IMR-90 (cell line): Measurements from ENCODE around the gene JKAMP.

Experiments used
- CEBPB ChIP-seq: IDR thresholded peaks from 2 replicates; pipeline ENCODE4 v1.6.1; 2012; ENCODE audit warnings: low read depth, low read length, improper control_type of control experiment
- CHD1 ChIP-seq: IDR thresholded peaks from 2 replicates; pipeline ENCODE4 v1.6.1; 2012; ENCODE audit warnings: low read depth, low read length, improper control_type of control experiment
- FOS ChIP-seq: fragments of 150-350 bp; IDR thresholded peaks from 2 replicates; pipeline ENCODE4 v1.6.1; 2016; ENCODE audit warnings: low read depth, low read length
- MAFK ChIP-seq: IDR thresholded peaks from 2 replicates; pipeline ENCODE4 v1.6.1; 2012; ENCODE audit warnings: low read depth, low read length, improper control_type of control experiment
- MAZ ChIP-seq: IDR thresholded peaks from 2 replicates; pipeline ENCODE4 v1.6.1; 2012; ENCODE audit warnings: low read depth, mild to moderate bottlenecking, low read length, improper control_type of control experiment, moderate library complexity, borderline replicate concordance
- MXI1 ChIP-seq: IDR thresholded peaks from 2 replicates; pipeline ENCODE4 v1.6.1; 2012; ENCODE audit warnings: low read depth, mild to moderate bottlenecking, low read length, moderate library complexity, borderline replicate concordance
- NFE2L2 ChIP-seq: fragments of 150-350 bp; IDR thresholded peaks from 2 replicates; pipeline ENCODE4 v1.6.1; 2016; ENCODE audit warnings: low read depth, mild to moderate bottlenecking, low read length
- POLR2A ChIP-seq: IDR thresholded peaks from 2 replicates; pipeline ENCODE4 v1.6.1; 2012; ENCODE audit warnings: mild to moderate bottlenecking, low read depth, low read length
- RAD21 ChIP-seq: IDR thresholded peaks from 2 replicates; pipeline ENCODE4 v1.6.1; 2012; ENCODE audit warnings: low read length, improper control_type of control experiment
- RCOR1 ChIP-seq: IDR thresholded peaks from 2 replicates; pipeline ENCODE4 v1.6.1; 2012; ENCODE audit warnings: mild to moderate bottlenecking, low read length, improper control_type of control experiment; ENCODE audit not compliant: insufficient replicate concordance
- RFX5 ChIP-seq: IDR thresholded peaks from 2 replicates; pipeline ENCODE4 v1.8.0; 2012; ENCODE audit warnings: low read depth, mild to moderate bottlenecking, low read length, moderate library complexity
- SMC3 ChIP-seq: fragments of 150-350 bp; IDR thresholded peaks from 2 replicates; pipeline ENCODE4 v1.6.1; 2016; ENCODE audit warnings: low read depth, mild to moderate bottlenecking, antibody characterized with exemption, low read length, moderate library complexity
- TF ChIP-seq, protein P1 (sequence below): conservative IDR thresholded peaks from 2 replicates; pipeline ENCODE4 v1.5.1; 2012; ENCODE audit warnings: mild to moderate bottlenecking, low read depth, low read length, improper control_type of control experiment
- TF ChIP-seq, protein P2 (sequence below): fragments of 150-350 bp; IDR thresholded peaks from 2 replicates; pipeline ENCODE4 v1.6.1; 2017; ENCODE audit warnings: mild to moderate bottlenecking, antibody characterized with exemption, low read length, low read depth

DNA sequence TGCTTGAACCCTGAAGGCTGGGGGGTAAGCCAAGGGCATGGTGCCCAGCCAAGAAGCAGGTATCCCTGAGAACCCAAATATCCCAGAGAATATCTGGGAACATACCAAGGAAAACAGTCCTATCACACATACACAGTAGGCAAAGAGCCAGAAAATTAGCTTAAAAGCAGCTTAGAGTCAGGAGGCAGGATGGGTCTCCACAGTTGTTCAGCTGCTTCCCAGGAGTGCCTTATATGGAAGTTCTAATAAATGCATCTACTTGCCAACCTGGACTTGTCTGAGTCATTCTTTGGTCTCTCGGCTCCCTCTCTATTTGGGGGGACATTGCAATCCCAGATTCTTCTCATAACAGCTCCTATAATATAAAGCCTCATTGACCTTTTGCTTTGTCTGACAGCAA is 10.1 kb upstream of the JKAMP start:
- TF ChIP-seq NFE2L2 (no peak), CHD1 (no peak), POLR2A (no peak), CEBPB (no peak), MAZ (no peak), SMC3 (no peak), MXI1 (no peak), RAD21 (no peak), FOS (no peak), RCOR1 (no peak), RFX5 (no peak), MAFK (no peak)
- TF ChIP-seq, protein P1, sequence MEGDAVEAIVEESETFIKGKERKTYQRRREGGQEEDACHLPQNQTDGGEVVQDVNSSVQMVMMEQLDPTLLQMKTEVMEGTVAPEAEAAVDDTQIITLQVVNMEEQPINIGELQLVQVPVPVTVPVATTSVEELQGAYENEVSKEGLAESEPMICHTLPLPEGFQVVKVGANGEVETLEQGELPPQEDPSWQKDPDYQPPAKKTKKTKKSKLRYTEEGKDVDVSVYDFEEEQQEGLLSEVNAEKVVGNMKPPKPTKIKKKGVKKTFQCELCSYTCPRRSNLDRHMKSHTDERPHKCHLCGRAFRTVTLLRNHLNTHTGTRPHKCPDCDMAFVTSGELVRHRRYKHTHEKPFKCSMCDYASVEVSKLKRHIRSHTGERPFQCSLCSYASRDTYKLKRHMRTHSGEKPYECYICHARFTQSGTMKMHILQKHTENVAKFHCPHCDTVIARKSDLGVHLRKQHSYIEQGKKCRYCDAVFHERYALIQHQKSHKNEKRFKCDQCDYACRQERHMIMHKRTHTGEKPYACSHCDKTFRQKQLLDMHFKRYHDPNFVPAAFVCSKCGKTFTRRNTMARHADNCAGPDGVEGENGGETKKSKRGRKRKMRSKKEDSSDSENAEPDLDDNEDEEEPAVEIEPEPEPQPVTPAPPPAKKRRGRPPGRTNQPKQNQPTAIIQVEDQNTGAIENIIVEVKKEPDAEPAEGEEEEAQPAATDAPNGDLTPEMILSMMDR, result no peak
- TF ChIP-seq, protein P2, sequence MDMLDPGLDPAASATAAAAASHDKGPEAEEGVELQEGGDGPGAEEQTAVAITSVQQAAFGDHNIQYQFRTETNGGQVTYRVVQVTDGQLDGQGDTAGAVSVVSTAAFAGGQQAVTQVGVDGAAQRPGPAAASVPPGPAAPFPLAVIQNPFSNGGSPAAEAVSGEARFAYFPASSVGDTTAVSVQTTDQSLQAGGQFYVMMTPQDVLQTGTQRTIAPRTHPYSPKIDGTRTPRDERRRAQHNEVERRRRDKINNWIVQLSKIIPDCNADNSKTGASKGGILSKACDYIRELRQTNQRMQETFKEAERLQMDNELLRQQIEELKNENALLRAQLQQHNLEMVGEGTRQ, result no peak
